WTC11 (cell line): ENCODE measurements around the gene NINJ2.

Experiments used
- CTCF ChIP-seq: fragments of 200-600 bp; IDR thresholded peaks from 2 replicates; pipeline ENCODE4 v1.8.0; 2022; ENCODE audit warnings: antibody characterized with exemption
- EMX1 ChIP-seq: fragments of 250-450 bp; sonication (Bioruptor Pico); IDR thresholded peaks from 2 replicates; pipeline ENCODE4 v1.8.0; 2021; ENCODE audit warnings: mild to moderate bottlenecking
- FOXP4 ChIP-seq: sonication (generic); formaldehyde crosslinking; IDR thresholded peaks from 2 replicates; pipeline ENCODE4 v1.8.0; 2022; ENCODE audit warnings: mild to moderate bottlenecking, missing genetic modification reagents
- HMGXB4 ChIP-seq: sonication (generic); formaldehyde crosslinking; IDR thresholded peaks from 2 replicates; pipeline ENCODE4 v1.8.1; 2023; ENCODE audit warnings: mild to moderate bottlenecking, moderate library complexity, missing genetic modification reagents
- NFATC4 ChIP-seq: fragments of 250-450 bp; sonication (Bioruptor Pico); IDR thresholded peaks from 2 replicates; pipeline ENCODE4 v1.9.0; 2021; ENCODE audit warnings: mild to moderate bottlenecking
- NFYB ChIP-seq: sonication (generic); formaldehyde crosslinking; conservative IDR thresholded peaks from 2 replicates; pipeline ENCODE4 v1.8.0; 2022; ENCODE audit warnings: low read depth, missing genetic modification reagents
- NR3C1 ChIP-seq: sonication (generic); formaldehyde crosslinking; conservative IDR thresholded peaks from 2 replicates; pipeline ENCODE4 v1.8.1; 2023; ENCODE audit warnings: low read depth, mild to moderate bottlenecking, missing genetic modification reagents
- USF2 ChIP-seq: sonication (generic); formaldehyde crosslinking; IDR thresholded peaks from 2 replicates; pipeline ENCODE4 v1.8.1; 2023; ENCODE audit warnings: mild to moderate bottlenecking, missing genetic modification reagents, moderate library complexity
- ZNF263 ChIP-seq: sonication (generic); formaldehyde crosslinking; IDR thresholded peaks from 2 replicates; pipeline ENCODE4 v1.8.1; 2022; ENCODE audit warnings: low read depth, mild to moderate bottlenecking, moderate library complexity, missing genetic modification reagents
- ZNF671 ChIP-seq: fragments of 250-450 bp; sonication (Bioruptor Pico); IDR thresholded peaks from 2 replicates; pipeline ENCODE4 v1.8.0; 2021; ENCODE audit warnings: mild to moderate bottlenecking

GRCh38 chr12:576615-577110, 86.6 kb downstream of the NINJ2 start:
- no peak for TF ChIP-seq HMGXB4 (CRISPR knock-in tag)
- no peak for TF ChIP-seq NFATC4 (CRISPR knock-in tag)
- no peak for TF ChIP-seq NFYB
- no peak for TF ChIP-seq CTCF
- no peak for TF ChIP-seq ZNF263 (CRISPR knock-in tag)
- TF ChIP-seq USF2 (CRISPR knock-in tag) = no peak
- TF ChIP-seq ZNF671 (CRISPR knock-in tag) = no peak
- no peak for TF ChIP-seq EMX1 (CRISPR knock-in tag)
- no peak for TF ChIP-seq NR3C1 (CRISPR knock-in tag)
- no peak for TF ChIP-seq FOXP4
